Measurements from ENCODE around the gene SND1.

SND1 gene

DNA sequence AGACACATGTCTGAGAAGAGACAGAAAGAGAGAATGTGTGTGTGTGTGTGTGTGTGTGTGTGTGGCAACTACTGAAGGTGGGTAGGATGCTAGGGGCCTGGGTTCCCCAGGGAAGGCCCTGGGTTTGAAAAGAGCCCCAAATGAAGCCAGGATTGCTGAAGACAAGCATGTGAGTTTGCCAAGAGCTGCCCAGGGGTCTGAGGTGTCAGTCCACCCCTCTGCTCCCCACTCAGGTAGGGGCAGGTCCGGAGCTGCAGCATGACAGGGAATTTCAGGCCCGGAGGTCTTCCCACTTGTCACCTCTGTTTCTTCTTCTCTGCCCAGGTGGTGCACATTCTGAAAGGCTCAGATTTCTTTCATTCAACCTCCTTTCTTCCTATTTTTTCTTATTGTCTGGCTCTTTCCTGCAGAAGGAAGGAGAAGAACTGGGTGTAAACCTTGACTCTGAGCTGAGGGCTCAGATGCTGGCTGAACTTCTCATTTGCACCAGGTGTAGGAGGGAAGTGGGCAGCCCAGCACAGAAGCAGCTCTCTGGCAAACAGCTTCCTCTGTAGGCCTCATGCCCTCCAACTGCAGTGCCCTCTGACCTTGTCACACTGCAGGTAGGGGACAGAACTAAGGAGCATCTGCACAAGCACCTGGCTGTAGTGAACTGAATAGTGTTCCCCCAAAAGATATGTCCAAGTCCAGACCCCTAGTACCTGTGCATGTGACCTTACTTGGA, 458.8 kb downstream of the SND1 start:
- no peak for DNase-seq

DNA sequence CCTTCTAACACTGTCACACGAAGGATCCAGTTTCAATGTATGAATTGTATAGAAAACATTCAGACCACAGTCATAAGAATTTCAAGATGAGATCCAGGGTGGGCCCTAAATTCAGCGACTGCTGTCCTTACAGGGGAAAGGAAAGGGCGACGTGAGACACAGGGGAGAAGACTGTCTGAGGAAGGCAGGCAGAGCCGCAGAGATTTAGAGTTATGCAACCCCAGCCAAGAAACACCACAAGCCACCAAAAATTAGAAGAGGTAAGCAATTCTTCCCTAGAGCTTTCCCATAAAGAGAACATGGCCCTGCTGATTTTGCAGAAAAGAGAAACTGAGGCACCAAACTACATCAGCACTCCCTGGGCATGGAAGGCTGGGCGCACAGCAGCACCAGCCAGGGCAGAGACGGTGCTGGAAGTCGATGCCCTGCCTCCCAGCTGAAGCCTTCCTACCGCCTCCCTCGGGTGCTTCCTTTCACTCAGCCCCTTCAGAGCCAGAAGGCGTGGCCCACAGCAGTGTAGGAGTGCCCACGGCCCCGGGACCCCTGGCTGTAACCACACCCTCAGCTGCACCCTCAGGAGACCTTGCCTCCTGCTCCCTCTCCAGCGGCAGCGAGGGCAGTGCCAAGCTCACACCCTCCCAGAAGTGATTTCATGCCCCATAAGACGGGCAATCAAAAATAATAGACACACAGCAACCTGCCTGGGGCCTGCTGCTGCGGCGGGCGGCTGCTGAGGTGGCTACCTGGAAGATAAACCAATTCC, 460.2 kb downstream of the SND1 start:
- DNase-seq: no peak

DNA sequence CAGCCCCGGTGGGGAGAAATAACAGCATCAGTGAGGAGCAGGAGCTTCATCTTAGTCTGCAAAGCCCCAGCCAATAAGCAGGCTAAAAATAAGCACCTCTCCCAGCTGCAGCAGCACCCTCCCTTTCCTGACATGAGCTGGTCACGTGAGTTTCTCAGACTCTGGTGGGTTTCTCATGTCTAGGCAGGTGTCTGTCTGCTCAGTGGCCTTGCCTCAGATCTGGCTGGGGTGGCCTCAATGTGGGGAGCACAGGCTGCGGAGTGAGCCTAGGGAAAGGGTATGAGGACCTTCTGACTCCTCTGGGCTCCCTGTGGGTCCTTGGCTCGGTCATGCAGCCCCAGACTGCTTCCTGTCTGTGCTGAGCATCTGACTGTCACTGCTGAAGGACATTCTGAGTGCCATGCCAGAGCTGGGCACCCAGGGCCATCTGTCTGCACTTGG, 460.8 kb downstream of the SND1 start:
- DNase-seq: no peak

DNA sequence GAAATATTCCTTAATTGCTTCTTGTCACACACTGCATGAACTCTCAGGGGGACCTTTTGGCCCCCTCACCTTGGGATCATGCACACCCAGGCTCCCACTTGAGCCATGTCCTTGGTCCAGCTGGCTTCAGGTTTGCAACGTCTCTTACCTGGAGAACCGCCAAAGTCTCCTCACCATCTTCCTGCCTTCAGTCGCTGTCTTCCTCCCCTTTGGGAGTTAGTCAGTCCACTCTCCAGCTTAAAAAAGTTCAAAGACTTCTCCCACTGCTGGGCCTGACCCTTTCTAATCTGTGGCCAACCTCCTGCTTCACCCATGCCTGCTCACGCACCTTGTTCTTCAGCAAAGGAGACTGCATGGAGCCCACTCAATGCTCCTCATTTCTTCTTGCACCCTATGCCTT, 461.8 kb downstream of the SND1 start:
- DNase-seq: no peak

DNA sequence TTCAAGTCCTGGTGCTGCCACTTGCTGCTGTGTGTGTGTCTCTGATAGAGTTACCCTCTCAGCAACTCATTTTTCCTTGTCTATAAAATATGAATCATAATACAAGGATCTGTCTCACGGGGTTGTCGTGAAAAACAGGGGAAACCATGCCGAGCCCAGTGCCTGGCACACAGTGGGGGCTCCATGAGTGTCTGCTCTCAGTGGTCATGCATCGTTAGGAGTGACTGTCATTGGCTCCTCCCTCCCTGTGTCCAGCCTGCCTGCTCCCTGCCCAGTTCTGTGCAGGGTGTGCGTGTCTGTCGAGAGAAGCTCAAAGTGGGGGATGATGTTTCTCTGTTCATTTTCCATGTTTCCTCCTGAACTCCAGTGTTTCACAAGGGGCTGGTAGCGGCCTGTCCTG, 462.8 kb downstream of the SND1 start:
- no peak for DNase-seq

DNA sequence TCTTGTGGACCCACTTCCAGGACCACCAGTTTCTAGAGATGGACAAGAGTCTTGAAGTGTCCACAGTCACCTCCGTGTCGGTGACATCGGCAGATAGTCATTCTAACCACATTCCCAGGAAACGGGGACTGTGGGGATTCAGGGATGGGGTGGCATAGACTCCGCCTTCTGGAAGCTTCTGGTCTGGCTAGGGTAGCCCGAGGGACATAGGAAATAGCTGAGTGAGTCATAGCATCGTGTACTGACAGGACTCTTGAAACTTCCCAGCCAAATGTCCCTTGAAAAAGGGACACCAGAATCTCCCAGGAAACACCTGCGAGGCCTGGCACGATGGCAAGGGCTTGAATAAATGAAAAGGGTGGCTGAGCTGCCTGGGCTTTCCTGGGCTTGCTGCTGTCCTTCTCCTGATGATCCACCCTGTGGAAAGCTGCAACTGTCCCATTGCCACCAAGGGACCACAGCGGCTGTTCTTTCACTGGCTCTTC, 463.4 kb downstream of the SND1 start:
- DNase-seq: no peak

DNA sequence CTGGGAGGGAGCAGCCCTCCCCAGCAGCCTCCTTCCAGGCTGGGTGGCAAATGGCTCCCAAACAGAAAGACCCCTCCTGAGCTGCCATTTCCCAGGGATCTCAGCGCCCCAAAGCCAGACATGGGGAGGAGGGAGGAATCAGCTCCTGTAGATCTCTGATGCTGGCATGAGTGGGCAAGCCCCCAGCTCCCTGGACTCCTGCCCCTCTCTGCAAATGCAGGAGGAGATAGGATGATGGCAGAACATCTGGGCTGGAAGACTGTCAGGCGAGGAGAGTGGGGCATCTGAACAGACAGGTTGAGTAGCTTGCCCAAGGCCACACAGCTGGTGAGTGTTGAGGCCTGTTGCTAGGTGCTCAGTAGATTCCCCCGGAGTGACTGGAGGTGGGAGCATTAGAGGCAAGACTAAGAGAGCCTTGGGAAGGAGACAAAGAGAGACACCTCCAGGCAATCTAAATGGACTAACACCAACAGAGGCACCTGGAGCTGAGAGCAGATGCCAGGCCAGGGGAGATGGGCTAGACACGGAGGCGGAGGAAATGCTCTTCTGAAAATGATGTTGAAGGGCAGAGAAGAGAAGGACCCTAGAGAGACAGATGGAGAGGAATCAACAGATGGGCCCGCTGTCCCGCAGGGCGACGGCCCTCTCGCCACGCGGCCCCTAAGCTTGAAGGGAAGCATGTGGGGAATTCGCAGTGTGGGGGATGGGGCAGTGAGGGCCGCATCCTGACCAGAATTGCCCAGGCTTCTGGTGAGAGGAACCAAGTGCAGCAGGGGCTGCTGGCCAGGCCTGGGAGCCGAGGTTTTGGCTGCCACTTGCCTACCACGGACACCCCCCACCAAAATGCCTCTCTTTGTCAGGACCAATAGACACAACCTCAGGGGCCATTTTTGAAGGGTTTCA, 464.1 kb downstream of the SND1 start:
- no peak for DNase-seq

DNA sequence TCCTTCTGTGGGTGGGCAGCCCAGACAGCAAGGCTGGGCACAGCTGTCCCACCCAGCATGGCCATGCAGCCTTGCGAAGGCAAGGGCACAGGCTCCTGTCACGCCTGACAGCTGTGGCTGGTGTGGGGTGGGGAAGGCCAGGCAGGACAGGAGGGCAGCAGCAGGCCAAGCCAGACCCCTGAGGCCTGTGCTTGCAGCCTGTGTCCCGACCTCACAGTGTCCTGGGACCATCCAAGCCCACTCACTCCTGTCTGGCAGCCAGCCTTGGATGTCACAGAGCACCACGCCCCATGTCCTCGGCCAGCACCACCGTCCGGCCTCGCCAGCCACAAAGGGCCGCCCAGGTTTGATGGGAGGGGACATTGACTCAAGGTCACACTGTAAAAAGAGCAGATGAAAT, 464.7 kb downstream of the SND1 start:
- no peak for DNase-seq

DNA sequence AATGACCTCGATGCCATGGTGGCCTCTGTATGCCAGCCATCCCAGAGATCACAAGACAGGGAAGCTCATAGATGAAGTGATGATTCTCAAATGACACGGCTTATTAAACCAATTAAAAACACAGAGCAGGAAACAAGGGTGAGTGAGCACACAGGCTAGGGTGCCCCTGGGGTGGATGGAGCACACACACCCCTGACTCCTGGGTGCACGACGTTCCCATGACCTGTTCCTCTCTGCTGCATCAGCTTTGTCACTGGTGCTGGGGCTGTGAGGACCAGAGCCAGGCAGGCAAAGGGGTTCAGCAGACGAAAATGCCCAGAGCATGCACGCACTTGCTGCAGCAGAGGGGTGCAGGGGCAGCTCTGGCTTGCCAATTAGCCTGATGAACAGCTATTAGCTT, 465.7 kb downstream of the SND1 start:
- DNase-seq: no peak

DNA sequence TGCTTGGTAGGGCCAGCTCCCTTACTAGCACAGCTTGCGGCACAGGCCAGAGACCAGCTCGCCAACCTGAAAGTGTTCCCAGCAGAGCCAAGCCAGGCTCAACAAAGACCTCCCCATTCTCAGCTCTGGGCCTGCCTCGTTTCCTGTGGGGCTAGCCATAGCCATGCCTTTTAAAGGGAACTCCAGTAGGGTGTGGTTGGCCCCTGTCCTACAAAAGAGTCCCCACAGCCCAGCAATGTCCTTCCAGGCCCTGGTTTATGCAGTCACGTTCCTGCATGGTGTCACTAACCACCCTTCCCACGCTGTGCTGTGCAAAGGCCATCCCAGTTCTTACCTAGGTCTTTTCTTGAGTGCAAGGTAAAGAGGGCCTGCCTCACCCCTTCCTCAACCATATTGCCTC, 467.0 kb downstream of the SND1 start:
- no peak for DNase-seq

DNA sequence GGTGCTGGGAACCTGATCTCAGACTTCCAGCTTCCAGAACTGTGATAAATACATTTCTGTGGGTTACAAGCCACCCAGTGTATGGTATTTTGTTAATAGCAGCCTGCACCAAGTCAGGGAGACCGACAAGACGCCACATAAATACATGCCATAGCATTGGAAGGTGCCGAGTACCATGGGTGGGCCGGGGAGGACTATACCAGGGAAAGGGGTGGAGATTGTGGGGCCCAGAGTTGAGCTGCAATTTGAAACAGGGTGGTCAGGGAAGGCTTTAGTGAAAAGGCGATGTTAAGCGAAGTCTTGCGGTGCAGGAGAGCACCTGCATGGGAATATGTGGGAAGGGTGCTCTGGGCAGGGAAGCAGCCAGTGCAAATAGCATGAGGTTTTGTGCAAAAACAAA, 468.1 kb downstream of the SND1 start:
- DNase-seq: no peak

DNA sequence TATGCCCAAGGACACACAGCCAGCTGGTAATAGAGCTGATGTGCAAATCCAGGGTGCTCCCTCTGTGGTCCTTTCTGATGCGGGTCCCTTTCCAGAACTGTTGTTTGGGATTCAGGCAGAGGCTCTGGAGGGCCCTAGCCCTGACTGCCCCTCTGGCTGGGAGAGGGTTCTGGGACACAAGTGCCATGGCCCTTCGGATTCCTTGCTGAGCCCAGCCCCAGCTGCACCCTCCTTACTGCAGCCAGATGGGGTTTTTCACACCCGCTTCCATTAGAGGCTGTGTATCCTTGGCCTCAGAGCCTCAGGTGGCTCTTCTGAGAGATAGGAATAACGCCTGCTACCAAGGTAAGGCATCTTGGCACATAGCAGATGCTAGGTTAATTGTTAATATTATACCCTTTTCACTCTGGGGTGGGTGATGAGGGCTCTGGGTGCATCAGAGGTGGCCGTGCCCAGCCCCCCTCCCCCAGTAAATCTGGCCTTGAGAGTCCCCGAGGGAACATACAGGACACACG, 469.0 kb downstream of the SND1 start:
- DNase-seq: no peak

DNA sequence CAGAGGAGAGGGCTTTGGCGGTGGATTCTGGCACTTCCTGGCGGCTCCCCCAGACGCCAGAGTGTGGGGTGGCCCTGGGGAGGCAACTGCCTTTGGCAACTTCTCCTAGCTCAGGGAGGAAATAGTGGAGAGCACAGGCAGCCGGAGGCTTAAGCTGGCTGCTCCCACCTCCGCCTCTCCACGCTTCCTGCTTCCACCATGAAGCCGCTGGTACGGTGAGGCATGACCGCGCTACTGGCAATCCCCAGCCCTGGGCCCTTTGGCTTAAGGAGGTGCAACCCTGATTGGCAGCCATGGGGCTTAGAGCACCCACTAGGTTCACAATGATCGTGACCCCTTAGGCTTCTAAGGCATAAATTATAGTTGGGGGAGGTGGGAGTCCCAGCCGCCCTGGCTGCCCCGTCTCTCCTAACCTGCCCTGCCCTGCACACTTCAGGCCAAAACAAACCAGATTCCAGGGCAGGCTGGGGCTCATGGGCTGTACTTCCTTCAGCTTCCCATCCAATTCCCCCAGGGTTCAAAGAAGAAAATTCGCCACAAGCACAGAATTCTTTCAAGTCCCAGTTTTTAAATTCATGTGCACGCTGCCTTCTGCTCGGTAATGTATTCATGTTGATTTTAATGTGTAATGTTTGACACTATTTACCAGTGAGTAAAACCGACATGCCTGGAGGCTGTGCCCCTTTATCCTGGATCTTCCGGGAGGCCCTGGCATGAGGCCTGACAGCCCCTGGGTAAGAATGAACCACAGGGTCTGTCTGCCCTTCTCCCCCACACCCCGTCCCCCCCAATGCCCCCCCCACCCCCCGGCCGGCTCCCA, 469.9 kb downstream of the SND1 start:
- DNase-seq: no peak

DNA sequence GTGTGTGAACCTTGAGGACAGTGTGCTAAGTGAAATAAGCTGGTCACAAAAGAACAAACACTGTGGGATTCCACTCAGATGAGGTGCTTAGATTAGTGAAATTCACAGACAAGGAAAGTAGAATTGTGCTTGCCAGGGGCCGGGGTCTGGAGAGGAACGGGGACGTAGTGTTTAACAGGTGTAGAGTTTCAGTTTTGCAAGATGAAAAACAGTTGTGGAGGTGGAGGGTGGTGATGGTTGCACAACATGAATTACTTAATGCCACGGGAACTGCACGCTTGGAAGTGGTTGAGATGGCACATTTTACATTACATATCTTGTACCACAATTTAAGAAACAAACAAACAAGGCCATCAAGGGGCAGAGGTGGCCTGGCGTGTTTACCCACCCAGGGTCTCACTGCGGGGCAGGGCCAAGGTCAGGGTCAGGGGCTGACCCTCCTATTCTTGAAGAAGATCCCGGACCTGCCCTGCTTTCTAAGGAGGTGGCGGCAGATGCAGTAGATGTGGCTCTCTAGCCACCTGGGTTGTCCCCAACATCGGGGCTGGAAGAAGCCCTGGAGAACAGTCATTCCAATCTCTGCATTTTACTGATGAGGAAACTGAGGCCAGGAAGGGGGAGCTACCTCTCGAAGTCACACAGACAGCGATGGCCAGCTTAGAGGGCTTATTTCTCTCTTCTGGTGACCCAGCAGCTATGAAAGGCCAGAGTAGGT, 470.7 kb downstream of the SND1 start:
- no peak for DNase-seq

DNA sequence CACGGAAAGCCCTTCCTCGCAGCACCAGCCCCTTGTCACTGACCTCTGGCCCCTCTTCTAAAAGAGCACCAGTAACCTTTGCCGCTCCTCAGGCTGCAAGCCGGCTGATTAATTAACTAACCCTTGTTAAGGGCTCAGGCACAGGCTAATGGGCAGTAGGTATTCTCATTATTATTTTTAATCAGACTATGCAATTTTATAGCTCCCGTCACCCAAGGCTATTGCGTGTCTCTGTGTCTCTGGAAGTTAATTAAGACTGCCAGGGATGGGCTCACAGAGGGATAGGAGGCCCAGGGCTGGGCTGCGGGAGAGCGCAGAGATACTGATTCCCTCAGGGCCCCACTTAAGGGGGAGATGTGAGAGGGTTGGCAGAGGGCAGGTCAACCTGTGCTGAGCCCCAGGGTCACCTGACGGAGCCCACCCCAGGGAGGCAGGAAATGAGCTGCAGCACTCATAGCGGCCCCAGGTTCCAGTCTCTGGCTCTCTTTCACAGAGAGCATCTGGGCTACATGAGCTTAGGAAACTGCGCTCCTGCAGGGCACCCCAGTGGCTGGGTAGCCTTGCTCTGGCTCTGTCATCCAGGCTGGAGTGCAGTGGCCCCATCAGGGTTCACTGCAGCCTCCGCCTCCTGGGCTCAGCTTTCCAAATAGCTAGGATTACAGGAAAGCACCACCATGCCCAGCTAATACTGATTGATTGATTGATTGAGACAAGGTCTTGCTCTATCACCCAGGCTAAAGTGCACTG, 471.5 kb downstream of the SND1 start:
- no peak for DNase-seq

DNA sequence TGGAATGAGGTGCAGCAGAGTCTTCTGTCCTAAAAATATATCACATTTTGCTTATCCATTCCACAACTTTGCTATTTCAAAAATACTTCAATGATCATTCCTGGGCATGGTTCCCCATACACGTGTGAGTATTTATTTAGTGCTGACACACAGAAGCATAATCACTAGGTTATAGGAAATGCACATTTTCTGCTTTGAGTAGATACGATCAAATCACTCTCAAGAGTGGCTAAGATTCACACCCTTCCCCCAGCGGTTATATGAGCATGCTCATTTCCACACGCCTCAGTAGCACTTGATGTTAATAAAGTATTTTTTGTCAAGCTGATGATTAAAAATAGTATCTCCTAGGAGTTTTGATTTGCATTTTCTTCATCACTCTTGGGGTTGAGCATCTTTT, 472.8 kb downstream of the SND1 start:
- DNase-seq: no peak

DNA sequence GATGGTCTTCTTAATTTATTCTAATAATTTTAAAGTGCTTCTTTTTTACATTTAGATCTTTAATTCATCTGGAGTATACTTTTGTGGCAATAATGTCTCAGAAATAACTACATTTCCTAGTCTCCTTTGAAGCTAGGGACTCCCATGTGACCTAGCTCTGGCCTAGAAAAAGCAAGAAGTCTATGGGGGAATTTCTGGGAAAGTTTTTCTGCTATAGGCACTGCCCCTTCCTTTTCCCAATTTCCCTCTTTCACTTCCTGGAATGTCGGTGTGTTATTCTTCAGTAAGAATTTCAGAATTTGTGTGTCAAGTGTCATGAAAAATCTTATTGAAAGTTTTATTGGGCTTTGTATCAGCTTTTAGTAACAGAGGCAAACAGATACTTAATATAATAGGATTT, 473.8 kb downstream of the SND1 start:
- DNase-seq: no peak

DNA sequence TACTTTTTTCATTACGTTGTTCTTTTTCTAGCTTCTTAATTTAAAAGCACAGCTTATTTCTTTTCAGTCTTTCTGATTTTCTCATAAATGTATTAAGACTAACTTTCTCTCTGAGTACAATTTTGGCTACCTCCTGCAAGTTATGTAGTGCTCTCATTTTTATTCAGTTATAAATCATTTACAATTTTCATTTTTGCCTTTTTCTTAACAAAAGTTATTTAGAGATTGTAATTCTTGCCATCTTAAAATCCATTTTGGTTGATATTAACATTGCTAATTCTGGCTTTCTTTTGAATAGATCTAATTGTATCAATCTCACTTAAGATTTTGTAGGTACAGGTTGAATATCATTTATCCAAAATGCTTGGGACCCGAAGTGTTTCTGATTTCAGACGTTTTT, 476.4 kb downstream of the SND1 start:
- no peak for DNase-seq

DNA sequence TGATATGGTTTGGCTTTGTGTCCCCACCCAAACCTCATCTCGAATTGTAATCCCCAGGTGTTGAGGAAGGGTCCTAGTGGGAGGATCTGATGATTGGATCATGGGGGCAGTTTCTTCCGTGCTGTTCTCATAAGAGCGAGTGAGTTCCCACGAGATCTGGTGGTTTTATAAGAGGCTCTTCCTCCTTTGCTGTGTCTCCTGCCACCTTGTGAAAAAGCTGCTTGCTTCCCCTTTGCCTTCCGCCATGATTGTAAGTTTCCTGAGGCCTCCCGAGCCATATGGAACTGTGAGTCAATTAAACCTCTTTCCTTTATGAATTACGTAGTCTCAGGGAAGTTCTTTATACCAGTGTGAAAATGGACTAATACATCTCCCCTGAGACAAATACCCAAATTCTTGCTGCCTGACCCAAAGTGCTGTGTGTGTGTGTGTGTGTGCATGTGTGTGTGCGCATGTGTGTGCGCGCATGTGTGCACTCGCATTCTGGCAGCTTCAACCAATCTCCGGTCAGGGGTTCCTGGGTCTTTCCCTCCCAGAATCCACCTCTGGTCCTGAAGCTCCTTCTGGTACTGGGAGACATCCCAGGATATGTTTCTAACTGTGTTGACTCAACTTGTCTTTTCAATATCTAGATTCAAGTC, 477.4 kb downstream of the SND1 start:
- no peak for DNase-seq

DNA sequence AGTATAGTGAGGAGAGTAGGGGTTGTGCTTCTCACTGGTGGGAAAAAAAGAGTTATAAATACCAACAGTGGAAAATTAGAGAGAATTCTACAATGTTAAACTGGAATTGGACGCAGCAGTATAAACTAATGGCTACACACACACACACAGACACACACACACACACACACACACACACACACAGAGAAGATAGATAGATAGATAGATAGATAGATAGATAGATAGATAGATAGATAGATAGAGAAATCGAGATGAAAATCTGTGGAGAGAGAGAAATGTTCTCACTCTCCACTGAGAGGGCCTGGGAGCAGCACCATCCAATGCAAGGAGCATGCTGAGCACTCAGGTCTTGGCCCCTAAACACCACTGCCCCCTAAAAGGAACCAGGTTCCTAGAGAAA, 479.1 kb downstream of the SND1 start:
- no peak for DNase-seq

Data from NCI-H748 treated with DMSO at 0.1 percent for 48 hours (cell line).